Tibial artery (tissue), 4 donors: ENCODE data around the gene LGR6.

Source experiments
- DNase-seq, 2 donors: peaks; one replicate each; pipeline ENCODE4 v3.0.0-alpha.2; 2019
- H3K27ac ChIP-seq, 2 donors: fragments of 200-600 bp; sonication (generic) in 1 of 2; 1 replicate in 1 of 2; 2 replicates in 1 of 2; pipeline ENCODE4 v1.5.1; 2018 to 2019; ENCODE audit warnings: mild to moderate bottlenecking in 1 of 2
- H3K27me3 ChIP-seq, 2 donors: fragments of 200-600 bp; sonication (generic) in 1 of 2; one replicate each; pipeline versions ENCODE4 v1.5.1 to v1.6.0; 2016 to 2019
- H3K36me3 ChIP-seq, 3 donors: fragments of 200-600 bp; sonication (generic) in 2 of 3; one replicate each; pipeline ENCODE4 v1.5.1; 2016 to 2019; ENCODE audit warnings: mild to moderate bottlenecking in 2 of 3
- H3K4me1 ChIP-seq, 4 donors: fragments of 200-600 bp; sonication (generic) in 2 of 4; 1 replicate in 3 of 4; 2 replicates in 1 of 4; pipeline ENCODE4 v1.5.1; 2016 to 2019
- H3K4me3 ChIP-seq, 2 donors: fragments of 200-600 bp; sonication (generic) in 1 of 2; 1 replicate in 1 of 2; 2 replicates in 1 of 2; pipeline ENCODE4 v1.5.1; 2018 to 2019; ENCODE audit warnings: mild to moderate bottlenecking in 2 of 2
- H3K9me3 ChIP-seq, 3 donors: fragments of 200-600 bp; sonication (generic) in 1 of 3; one replicate each; pipeline ENCODE4 v1.5.1; 2016 to 2019
- intact Hi-C: fragments of 100-400 bp; cut with DNase I; formaldehyde crosslinking; loops from one replicate; pipeline ENCODE4 v1.15.0; 2023; ENCODE audit warnings: low total_unique reads
- TF ChIP-seq, protein P1 (sequence below), 2 experiments: fragments of 200-600 bp in 1 of 2; fragments of 450-650 bp in 1 of 2; IDR thresholded peaks; one replicate each; pipeline ENCODE4 v1.5.1; 2017 to 2019; ENCODE audit warnings: antibody characterized with exemption in 2 of 2, mild to moderate bottlenecking in 1 of 2, moderate library complexity in 1 of 2

The LGR6 gene

DNA sequence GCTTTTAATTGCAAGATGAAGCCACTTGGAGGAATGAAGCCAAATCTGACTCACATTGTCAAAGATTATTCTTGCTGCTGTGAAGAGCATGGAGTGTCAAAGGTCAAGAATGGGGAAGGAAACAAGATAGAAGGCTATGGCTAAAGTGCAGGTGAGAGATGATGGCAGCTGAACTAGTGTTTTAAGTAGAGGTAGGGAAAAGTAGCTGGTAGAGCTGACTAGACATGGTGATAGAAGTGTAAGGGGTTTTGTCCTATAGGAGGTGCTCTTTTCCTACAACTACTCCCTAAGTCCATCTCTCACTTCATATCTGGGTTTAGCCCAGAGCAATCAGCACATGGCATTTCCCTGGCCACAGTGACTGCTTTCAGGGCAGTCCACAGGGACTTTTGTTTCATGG, 136.3 kb downstream of the LGR6 start:
- H3K9me3 ChIP-seq = no peaks in the 10 kb centered on the region
- H3K4me3 ChIP-seq = no peak overlapping the region
- no peaks in the 10 kb centered on the region for H3K27me3 ChIP-seq
- H3K27ac ChIP-seq = no peak overlapping the region
- H3K4me1 ChIP-seq = no peaks in the 10 kb centered on the region
- TF ChIP-seq, protein P1, sequence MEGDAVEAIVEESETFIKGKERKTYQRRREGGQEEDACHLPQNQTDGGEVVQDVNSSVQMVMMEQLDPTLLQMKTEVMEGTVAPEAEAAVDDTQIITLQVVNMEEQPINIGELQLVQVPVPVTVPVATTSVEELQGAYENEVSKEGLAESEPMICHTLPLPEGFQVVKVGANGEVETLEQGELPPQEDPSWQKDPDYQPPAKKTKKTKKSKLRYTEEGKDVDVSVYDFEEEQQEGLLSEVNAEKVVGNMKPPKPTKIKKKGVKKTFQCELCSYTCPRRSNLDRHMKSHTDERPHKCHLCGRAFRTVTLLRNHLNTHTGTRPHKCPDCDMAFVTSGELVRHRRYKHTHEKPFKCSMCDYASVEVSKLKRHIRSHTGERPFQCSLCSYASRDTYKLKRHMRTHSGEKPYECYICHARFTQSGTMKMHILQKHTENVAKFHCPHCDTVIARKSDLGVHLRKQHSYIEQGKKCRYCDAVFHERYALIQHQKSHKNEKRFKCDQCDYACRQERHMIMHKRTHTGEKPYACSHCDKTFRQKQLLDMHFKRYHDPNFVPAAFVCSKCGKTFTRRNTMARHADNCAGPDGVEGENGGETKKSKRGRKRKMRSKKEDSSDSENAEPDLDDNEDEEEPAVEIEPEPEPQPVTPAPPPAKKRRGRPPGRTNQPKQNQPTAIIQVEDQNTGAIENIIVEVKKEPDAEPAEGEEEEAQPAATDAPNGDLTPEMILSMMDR (IDR thresholded peaks at IDR 0.05) = no peak
- DNase-seq = no peak
- peaks cover 0 to 8% (median 0%) of the 10 kb centered on the region in 3 donors for H3K36me3 ChIP-seq
- intact Hi-C loops = no loop called here

DNA sequence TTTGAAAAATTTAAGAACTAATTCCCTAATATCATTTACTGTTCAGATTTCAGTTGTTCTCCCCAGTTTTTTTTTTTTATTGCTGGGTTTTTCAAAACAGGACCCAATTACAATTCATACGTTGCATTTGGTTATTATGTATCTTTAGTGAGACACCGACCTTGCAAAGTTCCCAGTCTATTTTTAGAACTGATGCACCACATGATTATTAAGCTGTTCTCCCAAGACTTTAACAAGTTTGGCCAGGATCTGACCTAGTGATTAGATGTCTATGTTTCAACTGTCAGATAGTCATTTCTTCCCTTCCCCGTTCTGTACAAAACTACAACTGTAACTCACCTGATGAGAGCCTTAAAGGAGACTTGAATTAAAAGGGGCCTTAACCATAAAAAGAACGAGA, 140.3 kb downstream of the LGR6 start:
- TF ChIP-seq, protein P1 (IDR thresholded peaks at IDR 0.05) = no peak
- Histone ChIP-seq H3K36me3 (peaks cover 0 to 8% (median 0%) of the 10 kb centered on the region in 3 donors), H3K4me1 (no peaks in the 10 kb centered on the region), H3K4me3 (no peak overlapping the region), H3K27me3 (no peaks in the 10 kb centered on the region), H3K9me3 (no peaks in the 10 kb centered on the region), H3K27ac (no peak overlapping the region)
- intact Hi-C loops = no loop called here
- no peak for DNase-seq

DNA sequence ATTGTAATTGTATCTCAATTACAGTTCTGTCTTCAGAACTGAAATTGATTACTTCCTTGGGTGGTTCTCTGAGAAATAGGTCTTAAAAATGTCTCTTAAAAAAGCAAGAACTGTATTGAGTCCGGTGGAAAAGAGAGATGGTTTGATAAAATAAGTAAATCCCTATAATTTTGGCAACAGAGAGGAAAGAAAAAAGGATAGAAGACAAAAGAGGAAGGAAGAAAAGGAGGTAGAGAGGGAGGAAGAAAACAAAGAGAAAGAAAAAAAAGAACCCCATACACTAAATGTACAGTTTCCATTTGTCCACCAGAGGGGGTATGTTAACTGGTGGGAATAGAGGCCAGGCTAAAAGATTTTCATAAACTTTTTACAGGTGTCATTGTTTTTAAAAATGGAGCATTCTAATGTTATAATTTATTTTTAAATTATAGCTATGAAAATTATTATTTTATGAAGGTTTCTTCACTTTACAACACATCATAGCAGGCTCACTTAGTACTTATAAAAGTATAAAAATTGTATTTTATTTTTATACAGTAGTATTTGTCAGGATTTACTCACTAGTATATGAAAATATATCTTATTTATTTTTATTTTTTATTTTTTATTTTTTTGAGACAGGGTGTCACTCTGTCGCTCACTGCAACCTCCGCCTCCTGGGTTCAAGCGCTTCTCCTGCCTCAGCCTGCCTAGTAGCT, 150.2 kb downstream of the LGR6 start:
- H3K36me3 ChIP-seq = no peaks in the 10 kb centered on the region
- intact Hi-C loops = loop anchor here (10.0 kb wide), 1 partner anchor 371 kb away; the partner anchor contains the start of gene SYT2
- TF ChIP-seq, protein P1 (IDR thresholded peaks at IDR 0.05) = peak; percentile 67 to 72
- no peak overlapping the region for H3K4me3 ChIP-seq
- no peak for DNase-seq
- peaks cover 0 to 8% (median 3%) of the 10 kb centered on the region in 4 donors for H3K4me1 ChIP-seq
- H3K27ac ChIP-seq = no peak overlapping the region
- no peaks in the 10 kb centered on the region for H3K27me3 ChIP-seq
- H3K9me3 ChIP-seq = no peaks in the 10 kb centered on the region

GRCh38 chr1:202348005-202348508, 154.5 kb downstream of the LGR6 start:
- intact Hi-C loops = loop anchor here (10.0 kb wide), 1 partner anchor 367 kb away; the partner anchor contains the start of gene SYT2

GRCh38 chr1:202348509-202349205, 155.1 kb downstream of the LGR6 start, which contains the start of gene PPP1R12B:
Gene PPP1R12B (plus strand): TSS chr1:202348699. CDS start chr1:202348852, 153 bp downstream.
- TF ChIP-seq, protein P1 (IDR thresholded peaks at IDR 0.05) = no peak
- intact Hi-C loops = loop anchor here (10.0 kb wide), 1 partner anchor 366 kb away; the partner anchor contains the start of gene SYT2
- no peaks in the 10 kb centered on the region for H3K27me3 ChIP-seq
- peak within 1 kb of the TSS; percentile 89 to 90 for H3K27ac ChIP-seq
- H3K4me1 ChIP-seq = peaks cover 0 to 25% (median 14%) of the 10 kb centered on the region in 4 donors
- no peaks in the 10 kb centered on the region for H3K9me3 ChIP-seq
- peak; percentile 99 for DNase-seq
- H3K36me3 ChIP-seq = no peaks in the 10 kb centered on the region
- H3K4me3 ChIP-seq = peak within 1 kb of the TSS; percentile 94 to 97

More at GRCh38 chr1:202348005-202348508, 154.5 kb downstream of the LGR6 start:
- Histone ChIP-seq H3K36me3 (no peaks in the 10 kb centered on the region), H3K4me3 (peak overlapping the region; percentile 94 to 97), H3K9me3 (no peaks in the 10 kb centered on the region), H3K27me3 (no peaks in the 10 kb centered on the region), H3K27ac (peak overlapping the region in 1 of 2 donors; percentile 5), H3K4me1 (peaks cover 0 to 25% (median 14%) of the 10 kb centered on the region in 4 donors)
- TF ChIP-seq, protein P1 (IDR thresholded peaks at IDR 0.05) = no peak
- DNase-seq = no peak
